HG03139 (cell line): ENCODE measurements around the gene NUBP1.
A peak's percentile ranks its signal among the peaks of the same experiment; 100 is the strongest.
"Not testable (repeated sequence)": the region's sequence is repeated elsewhere in the genome, so short reads cannot be mapped to it uniquely, and the experiment has no call there.

Experiments used
- ATAC-seq: cut with Tn5 transposase; IDR thresholded peaks from one replicate; pipeline ENCODE4 v1.9.1; 2021; ENCODE audit not compliant: unreplicated experiment

The NUBP1 gene

DNA sequence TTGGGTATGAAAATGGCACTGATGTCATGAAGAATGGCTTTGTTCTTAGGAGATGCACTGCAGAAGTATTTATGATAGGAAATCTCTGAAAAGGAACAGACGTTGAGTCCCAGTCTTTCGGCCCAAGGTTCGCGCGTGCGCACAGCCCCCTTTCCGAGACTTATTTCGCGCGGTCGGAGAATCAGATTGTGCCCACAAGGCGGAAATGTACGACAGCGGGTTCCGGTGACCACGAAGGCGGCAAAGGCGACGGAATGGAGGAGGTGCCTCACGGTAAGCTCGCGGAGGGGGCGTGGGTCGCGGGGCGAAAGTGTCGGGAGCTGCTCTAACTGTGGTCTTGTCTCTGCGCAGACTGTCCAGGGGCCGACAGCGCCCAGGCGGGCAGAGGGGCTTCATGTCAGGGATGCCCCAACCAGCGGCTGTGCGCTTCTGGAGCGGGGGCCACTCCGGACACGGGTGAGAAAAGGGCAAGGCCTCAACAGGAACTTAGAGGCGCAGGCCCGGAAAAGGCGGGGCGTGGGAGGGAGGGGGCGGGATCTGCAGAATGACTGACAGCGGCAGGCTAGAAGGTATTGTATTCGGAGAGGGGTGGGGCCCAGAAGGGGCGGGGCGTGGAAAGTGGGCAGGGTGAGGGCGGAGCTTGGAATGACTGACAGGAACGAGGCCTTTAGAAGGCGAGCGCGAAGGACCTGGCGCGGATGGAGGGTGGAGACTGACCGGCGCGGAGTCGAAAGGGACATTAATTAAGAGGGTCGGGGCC, at the start of gene NUBP1:
NUBP1 (plus strand) TSS at position 233 of the 760 bp plus-strand sequence; CDS start at position 255, 22 bp downstream.
- peak; percentile 77 for ATAC-seq

DNA sequence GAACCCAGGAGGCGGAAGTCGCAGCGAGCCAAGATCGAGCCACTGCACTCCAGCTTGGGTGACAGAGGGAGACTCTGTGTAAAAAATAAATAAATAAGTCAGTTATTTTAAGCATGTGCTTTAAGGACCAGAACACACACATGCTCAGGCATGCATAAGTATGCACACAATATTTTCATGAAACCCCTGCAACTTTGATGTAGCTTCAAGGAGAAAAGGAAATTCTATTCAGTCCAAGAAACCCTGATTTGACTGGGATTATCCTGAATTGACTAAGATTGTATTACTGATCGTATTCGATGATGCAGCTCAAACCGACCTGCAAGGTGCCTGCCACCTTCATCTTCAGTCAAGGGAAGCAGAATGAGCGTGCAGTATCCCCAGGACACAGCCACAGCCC, 49.8 kb upstream of the NUBP1 start:
- ATAC-seq, result no peak

DNA sequence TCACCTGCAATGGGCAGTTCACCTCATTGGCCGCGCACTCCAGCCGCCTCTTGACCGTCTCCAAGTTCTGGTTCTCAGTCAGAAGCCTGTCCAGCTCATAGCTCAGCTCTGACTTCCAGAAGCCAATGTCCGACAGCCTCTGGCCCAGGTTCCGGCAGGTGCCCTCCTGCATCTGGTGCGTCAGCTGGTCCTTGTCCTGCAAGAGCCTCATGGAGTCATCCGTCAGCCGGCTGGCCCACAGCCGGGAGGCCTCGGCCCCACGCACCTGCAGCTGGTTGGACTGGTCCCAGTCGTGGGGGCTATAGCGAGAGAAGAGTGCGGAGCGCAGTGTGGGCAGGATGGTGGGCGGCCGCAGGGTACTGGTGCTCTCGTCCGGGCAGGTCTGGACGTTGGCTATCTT, 49.3 kb upstream of the NUBP1 start:
- ATAC-seq, result no peak

DNA sequence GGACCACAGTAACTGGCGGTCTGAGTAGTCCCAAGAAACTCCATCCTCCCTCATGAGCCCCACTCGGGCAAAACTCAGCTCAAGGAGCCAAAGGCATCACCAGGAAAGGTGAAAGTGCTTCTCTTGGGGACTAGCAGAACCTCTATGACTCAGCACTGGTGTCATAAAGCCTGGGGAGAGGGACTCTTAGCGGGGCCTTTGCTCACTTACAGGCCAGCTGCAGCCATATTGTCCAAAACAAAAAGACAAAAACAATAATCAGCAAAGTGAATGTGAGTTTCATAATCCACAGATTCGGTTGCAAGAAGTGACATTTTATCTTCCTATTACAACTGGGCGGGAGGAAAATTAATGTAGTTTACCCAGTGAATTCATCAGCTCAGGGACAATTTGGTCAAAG, 48.8 kb upstream of the NUBP1 start, which contains the start of gene TEKT5:
TEKT5 (minus strand) TSS at position 101 of the 400 bp plus-strand sequence; CDS start at position 44, 57 bp downstream.
- no peak for ATAC-seq

DNA sequence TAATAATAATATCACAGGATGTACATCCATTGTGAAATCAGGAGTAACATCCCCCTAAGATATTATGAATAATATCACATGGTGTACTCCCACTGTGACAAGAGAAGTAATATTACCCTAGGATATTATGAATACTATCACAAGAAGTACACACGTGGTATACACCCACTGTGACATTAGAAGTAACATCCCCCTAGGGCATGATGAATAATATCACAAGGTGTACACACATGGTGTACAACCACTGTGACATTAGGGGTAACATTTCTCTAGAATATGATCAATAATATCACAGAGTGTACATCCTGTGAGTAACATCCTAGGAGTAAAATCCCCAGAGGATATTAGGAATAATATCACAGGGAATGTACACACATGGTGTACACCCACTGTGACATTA, 43.9 kb upstream of the NUBP1 start:
- no peak for ATAC-seq

DNA sequence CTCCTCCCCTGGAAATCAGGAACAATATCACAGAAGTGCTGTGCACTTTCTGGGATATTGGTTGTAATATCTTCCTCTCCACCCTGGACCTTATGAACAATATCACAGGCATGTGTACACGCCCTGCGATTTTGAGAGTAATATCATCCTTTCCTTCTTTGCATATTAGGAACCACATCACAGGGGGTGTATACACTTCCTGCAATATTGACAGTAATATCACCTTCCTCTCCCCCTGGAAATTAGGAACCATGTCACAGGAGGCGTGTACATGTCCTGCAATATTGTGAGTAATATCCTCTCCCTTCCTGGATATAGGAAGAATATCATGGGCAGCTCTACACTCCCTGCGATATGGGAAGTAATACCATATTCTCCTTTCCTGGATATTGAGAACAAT, 34.7 kb upstream of the NUBP1 start:
- ATAC-seq, result no peak

DNA sequence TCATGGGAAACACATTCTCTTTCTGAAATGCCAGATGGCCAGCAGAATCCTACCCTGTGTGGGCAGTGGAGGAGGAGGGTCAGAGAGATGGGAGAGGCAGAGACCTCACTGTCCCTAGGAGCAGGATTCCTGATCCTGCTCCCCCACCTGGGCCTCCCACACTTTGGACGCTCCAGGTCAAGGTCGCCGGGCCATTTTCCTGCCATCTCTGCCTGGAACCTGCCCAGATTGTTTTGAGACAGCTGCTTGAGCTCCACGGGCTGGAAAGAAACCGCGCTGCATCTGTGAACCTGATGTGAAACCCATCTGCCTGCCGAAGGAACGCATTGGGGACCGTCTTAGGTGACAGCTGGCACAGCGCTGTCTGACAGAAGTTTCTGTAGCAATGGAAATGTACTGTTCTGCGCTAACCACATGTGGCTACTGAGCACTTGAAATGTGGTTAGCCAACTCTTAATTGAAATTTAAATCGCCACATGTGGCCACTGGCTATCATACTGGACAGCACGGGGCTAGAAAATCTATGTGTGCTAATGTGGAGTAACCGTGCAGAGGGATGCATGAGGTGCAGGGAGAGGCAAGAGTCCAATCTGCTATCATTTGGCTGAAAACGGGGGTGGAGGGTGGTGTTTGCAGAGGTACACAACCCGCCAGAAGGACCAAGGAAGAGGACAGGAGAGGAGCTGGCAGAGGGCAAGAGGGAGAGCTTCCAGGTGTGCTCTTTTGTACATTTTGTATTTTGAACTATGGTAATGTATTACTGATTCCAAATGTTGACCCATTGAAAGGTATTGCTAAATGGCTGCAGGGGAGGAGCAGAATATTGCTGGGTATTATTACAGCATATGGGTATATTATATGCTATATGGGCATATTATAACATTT, 15.4 kb upstream of the NUBP1 start:
- ATAC-seq, result no peak

DNA sequence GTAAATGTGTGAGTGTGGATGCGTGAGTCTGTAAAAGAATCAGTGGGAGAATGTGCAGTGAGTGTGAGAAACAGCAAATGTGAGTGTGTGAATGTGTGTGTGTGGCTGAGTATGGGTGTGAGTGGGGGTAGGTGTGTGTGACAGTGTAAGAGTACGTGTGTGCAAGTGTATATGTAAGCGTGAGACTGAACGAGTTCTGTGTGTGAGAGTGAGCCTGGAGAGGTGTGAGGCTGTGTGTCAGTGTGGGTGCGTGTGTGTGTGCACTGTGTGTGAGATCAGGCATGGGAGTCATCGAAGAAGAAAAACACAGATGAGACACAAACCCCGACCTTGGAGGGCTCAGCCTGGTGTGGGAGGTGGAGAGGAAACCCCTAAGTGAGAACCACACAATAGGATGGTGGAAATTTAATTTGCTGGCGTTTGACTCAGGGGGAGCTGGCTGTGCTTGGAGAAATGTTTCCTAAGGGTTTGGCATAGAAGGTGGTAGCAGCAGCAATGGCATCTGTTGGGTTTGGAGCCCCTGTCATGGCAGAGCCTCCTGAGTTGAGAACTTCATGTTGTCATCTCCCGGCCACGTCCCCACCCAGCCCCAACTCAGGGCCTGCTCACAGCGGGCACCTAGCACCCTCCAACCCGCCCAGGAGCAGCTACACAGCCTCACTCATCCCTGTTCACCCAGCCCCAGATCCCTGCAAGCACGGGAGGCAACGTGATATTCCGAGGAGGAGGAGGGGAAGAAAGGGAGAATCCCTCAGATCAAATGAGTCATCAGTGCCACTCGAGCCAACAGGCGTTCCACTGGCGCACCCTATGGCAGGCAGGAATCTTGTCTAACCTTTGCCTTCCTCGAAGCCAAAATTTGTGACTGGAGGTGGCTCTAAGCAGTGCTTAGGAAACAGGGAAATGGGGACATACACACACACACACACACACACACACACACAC, 14.3 kb upstream of the NUBP1 start:
- no peak for ATAC-seq

DNA sequence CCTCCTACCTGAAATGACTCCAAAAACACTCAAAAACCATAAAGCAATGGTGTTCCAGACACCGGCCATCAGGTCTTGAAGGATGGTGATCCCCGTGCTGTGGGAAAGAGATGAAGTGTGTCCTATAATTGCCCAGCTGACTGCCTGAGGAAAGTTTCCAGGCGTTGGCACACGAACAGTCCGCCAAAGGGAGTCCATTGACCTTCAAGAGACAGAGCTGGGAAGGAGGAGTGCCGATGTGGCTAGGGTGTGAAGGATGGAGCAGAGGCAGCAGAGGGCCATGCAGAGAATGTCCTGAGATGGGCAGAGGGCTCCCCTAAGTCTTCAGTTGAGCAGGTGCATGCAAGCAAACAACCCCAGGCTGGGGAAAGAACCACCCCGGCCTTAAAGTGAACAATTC, 11.9 kb upstream of the NUBP1 start:
- no peak for ATAC-seq

DNA sequence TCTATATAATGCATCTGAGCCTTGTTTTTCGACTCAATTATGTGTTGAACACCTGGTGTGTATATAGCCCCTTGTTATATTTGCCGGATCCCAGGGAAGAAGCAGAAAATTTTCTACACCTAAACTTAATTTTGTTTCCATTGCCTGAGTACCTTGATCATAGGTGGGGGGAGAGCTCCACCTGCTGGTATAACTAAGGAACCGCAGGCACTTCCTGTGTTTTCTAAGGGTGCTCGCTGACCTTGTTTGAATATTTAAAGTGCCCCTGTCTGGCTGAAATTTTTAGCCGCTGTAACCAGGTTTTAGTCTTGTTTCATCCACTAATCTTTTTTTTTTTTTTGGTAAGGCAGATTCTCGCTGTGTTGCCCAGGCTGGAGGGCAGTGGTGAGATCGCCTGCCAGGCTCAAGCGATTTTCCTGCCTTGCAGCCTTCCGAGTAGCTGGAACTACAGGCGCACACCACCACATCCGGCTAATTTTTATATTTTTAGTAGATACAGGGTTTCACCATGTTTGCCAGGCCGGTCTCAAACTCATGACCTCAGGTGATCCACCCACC, 6.5 kb upstream of the NUBP1 start:
- no peak for ATAC-seq

DNA sequence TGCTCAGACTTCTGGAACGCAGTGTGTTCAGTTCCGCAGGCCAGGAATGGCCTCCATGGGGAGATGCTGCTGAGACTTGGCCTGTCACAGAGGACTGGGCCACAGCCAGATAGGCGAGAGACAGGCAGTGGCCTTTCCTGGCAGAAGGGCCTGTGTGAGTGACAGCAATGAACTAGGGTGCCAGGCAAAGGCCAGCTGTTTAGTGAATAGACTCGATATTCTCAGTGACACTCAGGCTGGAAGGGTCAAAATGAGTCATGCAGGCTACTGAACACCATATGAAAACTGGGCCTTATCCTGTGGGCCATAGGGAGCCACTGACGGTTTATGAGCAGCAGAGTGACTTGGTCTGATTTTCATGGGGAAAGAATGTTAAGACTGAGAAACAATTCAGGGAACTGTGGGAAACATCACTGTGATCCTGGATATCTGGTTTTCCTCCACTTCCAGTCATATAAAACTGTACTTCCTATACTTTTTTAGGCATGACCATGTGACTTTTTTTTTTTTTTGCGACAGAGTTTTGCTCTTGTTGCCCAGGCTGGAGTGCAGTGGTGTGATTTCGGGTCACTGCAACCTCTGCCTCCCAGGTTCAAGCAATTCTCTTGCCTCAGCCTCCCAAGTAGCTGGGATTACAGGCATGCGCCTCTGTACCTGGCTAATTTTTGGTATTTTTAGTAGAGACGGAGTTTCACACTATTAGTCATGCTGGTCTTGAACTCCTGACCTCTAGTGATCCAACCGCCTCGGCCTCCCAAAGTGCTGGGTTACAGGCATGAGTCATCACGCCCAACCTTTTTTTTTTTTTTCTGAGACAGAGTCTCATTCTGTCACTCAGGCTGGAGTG, 5.2 kb upstream of the NUBP1 start:
- peak; percentile 68 for ATAC-seq

DNA sequence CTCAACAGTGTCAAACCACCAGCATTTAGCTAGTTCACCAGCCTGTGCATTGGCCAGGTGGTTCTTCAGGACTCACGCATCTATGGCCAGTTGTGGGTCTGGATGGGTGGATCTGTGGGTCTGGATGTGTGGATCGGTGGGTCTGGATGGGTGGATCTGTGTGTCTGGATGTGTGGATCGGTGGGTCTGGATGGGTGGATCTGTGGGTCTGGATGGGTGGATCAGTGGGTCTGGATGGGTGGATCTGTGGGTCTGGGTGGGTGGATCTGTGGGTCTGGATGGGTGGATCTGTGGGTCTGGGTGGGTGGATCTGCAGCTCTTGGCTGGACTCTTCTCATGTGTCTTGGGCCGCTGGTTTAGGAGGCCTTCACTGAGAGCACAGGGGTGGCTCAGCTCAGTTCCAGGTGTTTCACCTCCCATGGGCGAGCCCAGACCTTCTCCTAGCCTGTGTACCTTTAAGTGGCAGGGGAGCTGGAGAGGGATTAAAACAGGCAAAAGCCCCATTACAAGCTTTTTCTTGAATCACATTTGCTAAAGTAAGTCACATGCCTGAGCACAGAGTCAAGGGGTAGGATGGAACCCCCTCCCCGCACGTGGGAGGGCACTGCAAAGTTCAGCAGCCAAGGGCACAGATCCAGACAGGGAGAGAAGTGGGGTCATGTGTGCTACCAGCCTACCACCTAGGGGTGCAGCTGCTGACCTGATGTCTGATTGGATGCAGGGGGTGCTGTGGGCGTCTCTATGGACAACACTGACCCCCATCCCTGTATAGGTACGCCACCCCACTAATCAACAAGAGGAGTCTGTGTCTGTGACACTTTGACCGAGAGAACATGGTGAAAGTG, 3.4 kb upstream of the NUBP1 start:
- no peak for ATAC-seq

DNA sequence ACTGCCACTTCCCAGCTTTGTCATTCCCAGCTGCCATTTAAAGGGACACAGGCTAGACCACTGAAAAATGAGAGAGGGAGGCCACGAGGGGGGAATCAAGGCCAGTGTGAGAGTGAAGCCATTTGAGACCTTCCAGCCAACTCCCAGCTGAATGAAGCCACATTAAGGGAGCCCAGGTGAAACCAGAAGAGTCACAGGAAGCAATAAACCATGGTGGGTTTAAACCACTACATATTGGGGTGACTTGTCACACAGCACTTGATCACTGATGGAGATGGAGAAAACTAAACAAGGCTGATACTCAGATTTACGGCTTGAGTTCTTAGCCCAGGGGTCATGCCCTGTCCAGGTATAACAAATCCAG, 2.8 kb upstream of the NUBP1 start:
- no peak for ATAC-seq

DNA sequence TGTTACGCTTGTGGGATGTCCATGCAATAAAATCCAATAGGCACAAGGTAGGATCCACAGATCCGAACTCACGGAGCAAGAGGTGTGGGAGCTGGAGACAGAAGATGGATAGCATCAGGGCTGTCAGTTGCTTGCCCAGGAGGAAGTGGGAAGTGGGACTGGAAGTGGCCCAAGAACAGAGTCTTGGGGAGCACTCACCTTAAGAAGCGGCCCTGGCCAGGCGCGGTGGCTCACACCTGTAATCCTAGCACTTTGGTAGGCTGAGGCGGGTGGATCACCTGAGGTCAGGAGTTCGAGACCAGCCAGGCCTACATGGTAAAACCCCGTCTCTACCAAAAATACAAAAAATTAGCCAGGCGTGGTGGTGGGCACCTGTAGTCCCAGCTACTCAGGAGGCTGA, 2.4 kb upstream of the NUBP1 start:
- not testable (repeated sequence) for ATAC-seq

DNA sequence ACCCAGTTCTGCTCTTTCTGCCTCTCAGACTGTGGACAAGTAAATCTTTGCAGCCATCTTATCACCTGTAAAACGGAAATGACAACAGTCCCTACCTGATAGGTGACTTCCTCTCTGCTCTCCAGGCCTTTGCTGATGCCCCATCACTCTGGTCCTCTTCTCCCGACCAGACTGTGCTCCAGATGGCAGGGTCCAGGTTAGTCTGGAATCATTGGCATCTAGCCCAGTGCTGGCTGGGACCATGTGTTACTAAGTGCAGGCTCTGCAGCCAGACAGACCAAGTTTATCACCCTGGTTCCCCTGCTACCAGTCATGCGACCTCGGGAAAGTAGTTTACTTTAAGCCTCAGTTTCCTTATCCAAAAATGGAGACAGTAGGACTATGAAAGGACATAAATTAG, 1.8 kb upstream of the NUBP1 start:
- ATAC-seq, result no peak

DNA sequence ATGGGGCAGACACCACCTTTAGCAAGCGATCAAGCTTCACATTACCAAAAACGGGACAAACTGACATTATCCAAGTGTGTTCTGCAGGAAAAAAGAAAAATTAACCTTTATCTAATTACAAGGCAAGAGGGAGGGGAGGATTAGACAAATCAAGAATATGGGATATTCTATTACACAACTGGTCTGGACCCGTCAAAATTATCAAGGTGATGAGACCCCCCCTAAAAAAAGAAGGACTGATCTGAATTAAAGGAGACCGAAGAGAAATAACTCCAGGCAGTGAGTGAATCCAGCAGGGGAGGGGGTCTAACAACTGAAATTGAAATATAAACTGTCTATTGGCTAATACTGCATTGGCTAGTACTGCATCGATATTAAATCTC, 424 bp upstream of the NUBP1 start:
- no peak for ATAC-seq

DNA sequence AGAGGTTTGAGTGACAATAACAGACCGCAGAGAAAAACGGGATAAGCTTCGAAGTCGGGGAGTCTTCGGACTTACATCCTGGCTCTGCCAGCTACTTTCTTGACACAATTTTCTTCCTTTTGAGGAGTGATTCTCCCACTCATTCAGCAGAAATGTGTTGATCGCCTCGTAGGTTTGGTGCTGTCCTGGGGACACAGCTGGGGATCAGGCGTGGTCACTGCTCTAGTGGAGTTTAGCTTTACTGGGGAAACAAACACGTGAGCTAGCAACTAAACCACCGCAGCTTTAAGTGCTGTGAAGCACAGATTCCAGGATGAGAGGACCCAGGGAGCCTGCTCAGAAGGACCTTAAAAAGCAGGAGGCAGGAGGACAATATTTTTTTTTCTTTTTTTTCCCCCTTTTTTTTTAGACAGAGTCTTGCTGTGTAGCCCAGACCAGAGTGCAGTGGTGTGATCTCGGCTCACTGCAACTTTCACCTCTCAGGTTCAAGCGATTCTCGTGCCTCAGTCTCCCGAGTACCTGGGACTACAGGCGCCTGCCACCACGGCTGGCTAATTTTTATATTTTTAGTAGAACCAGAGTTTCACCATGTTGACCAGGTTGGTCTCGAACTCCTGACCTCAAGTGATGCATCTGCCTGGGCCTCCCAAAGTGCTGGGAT, 858 bp downstream of the NUBP1 start:
- ATAC-seq, result no peak

DNA sequence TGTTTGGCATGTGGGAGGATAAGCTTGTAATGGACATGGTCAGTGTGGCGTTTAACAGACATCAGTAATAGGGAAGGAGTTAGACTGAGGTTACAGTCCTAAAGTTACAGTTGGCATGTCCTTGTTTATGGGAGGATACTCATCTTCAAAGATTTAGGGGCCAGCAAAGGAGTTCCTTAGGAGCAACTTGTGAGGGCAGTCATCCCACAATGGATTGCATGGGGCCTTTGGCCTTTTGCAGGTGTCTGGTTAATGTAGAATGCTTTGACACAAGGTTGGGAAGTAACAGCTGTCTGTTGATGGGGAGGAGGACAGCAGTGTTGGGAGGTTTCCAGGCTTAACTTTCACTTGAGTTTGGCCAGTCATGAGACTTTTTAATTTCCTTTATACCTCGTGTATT, 2.2 kb downstream of the NUBP1 start:
- no peak for ATAC-seq
